ENCODE results near the gene CRELD2.
A peak's percentile ranks its signal among the peaks of the same experiment; 100 is the strongest.

Gene CRELD2

DNA sequence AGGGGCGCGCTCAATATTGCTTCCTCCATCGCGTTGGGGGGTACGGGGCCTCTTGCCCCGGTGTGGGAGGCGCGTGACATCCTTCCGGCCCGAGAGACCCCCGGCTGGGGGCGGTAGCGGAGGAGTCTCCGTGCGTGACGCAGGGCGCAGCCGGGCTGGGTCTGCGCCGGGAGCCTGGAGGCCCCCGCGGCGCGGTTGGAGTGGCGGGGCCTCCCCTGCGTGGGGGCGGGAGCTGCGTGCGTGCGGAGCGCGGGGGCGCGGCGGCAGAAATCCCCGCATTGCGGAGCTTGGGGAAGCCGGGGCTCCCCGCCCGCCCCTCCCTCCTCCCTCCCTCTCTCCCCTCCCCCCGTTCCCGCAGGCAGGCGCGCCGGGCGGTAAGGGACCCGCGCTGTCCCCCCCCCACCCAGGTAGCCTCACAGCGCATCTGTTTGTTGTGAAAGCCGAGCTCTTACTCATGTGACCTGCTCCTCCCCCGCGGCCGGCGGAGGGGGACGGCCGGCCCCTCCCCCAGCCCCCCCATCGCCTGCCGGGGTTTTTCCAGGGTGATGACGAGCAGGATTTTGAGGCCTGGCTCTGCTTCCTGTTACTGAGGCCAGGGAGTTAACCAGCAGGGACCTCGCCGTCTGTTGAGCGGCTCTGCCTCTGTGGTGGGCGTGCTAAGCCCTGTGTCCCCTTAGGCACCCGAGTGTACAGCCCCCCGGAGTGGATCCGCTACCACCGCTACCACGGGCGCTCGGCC lies 43.7 kb downstream of the CRELD2 start:
- TF ChIP-seq, protein P1, sequence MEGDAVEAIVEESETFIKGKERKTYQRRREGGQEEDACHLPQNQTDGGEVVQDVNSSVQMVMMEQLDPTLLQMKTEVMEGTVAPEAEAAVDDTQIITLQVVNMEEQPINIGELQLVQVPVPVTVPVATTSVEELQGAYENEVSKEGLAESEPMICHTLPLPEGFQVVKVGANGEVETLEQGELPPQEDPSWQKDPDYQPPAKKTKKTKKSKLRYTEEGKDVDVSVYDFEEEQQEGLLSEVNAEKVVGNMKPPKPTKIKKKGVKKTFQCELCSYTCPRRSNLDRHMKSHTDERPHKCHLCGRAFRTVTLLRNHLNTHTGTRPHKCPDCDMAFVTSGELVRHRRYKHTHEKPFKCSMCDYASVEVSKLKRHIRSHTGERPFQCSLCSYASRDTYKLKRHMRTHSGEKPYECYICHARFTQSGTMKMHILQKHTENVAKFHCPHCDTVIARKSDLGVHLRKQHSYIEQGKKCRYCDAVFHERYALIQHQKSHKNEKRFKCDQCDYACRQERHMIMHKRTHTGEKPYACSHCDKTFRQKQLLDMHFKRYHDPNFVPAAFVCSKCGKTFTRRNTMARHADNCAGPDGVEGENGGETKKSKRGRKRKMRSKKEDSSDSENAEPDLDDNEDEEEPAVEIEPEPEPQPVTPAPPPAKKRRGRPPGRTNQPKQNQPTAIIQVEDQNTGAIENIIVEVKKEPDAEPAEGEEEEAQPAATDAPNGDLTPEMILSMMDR (IDR thresholded peaks at IDR 0.05; ENCODE audit: low read depth, low read length), result no peak
- Histone ChIP-seq H3K27me3 (no peaks in the 10 kb centered on the region), H3K4me1 (peaks cover 20% of the 10 kb centered on the region), H3K4me3 (ENCODE audit: low read depth, low read length) (peak overlapping the region; percentile 87), H3K9me3 (no peaks in the 10 kb centered on the region), H3K36me3 (peaks cover 21% of the 10 kb centered on the region)
- peak; percentile 88 for DNase-seq

DNA sequence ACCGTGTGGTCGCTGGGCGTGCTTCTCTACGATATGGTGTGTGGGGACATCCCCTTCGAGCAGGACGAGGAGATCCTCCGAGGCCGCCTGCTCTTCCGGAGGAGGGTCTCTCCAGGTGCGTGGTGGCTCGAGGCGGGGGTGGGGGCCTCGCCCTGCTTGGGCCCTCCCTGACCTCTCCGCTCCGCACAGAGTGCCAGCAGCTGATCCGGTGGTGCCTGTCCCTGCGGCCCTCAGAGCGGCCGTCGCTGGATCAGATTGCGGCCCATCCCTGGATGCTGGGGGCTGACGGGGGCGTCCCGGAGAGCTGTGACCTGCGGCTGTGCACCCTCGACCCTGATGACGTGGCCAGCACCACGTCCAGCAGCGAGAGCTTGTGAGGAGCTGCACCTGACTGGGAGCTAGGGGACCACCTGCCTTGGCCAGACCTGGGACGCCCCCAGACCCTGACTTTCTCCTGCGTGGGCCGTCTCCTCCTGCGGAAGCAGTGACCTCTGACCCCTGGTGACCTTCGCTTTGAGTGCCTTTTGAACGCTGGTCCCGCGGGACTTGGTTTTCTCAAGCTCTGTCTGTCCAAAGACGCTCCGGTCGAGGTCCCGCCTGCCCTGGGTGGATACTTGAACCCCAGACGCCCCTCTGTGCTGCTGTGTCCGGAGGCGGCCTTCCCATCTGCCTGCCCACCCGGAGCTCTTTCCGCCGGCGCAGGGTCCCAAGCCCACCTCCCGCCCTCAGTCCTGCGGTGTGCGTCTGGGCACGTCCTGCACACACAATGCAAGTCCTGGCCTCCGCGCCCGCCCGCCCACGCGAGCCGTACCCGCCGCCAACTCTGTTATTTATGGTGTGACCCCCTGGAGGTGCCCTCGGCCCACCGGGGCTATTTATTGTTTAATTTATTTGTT lies 44.6 kb downstream of the CRELD2 start:
- peaks cover 21% of the 10 kb centered on the region for H3K36me3 ChIP-seq
- TF ChIP-seq, protein P1 (IDR thresholded peaks at IDR 0.05; ENCODE audit: low read depth, low read length), result no peak
- no peak for DNase-seq

DNA sequence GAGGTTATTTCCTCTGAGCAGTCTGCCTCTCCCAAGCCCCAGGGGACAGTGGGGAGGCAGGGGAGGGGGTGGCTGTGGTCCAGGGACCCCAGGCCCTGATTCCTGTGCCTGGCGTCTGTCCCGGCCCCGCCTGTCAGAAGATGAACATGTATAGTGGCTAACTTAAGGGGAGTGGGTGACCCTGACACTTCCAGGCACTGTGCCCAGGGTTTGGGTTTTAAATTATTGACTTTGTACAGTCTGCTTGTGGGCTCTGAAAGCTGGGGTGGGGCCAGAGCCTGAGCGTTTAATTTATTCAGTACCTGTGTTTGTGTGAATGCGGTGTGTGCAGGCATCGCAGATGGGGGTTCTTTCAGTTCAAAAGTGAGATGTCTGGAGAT lies 45.2 kb downstream of the CRELD2 start:
- peaks cover 23% of the 10 kb centered on the region for H3K4me1 ChIP-seq
- H3K4me3 ChIP-seq (ENCODE audit: low read depth, low read length), result peak overlapping the region; percentile 87

More for the DNA sequence above, 44.6 kb downstream of the CRELD2 start:
- Histone ChIP-seq H3K4me1 (peaks cover 23% of the 10 kb centered on the region), H3K4me3 (ENCODE audit: low read depth, low read length) (peak overlapping the region; percentile 87), H3K9me3 (no peaks in the 10 kb centered on the region), H3K27me3 (no peaks in the 10 kb centered on the region)

DNA sequence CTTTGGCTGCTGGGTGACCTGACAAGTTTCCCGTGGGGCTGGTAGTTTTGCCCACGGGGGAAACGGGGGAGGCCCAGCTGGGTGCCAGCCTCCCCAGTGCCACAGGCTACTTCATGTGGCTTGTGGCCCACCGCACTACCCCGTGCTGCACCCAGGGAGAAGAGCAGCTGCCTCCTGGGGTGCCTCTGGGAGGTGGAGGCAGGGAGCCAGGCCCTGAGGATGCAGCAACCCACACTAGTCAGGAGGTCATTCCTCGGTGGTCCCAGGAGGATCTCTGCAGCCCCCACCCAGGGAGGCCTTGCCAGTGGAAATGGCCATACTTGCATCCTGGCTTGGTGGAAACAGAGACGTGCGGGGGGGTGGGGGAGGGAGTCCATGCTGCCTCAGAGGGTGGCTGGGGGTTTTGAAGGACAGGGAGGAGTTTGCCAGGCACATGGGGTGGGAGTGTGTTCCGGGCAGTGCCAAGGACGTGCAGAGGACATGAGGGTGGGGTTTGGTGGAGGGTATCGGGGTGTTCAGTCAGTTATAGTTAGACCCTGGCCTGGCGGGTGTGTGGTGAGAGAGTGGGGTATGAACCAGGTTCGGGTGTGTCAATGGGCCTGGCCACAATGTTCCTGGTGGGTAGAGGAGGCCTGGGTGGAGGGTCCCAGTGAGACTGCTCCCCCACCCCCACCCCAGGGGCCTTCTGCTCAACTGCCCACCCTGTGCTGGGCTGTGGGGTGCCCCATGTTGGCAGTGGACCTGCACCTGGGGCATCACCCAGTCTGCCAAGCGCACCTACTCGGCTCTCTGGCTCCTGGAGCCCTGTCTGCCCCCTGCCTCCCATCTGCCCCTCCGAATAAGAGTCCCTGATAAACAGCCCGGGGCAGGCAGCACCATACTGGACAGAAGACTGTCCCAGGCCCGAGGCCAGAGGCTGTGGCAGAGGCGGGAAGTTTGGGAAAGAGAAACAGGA lies 46.0 kb downstream of the CRELD2 start:
- DNase-seq, result peak; percentile 17
- no peaks in the 10 kb centered on the region for H3K9me3 ChIP-seq
- H3K36me3 ChIP-seq, result peaks cover 21% of the 10 kb centered on the region
- peaks cover 19% of the 10 kb centered on the region for H3K4me1 ChIP-seq
- H3K27me3 ChIP-seq, result no peaks in the 10 kb centered on the region
- TF ChIP-seq, protein P1 (IDR thresholded peaks at IDR 0.05; ENCODE audit: low read depth, low read length), result no peak
- no peak overlapping the region for H3K4me3 ChIP-seq (ENCODE audit: low read depth, low read length)

More for the DNA sequence above, 45.2 kb downstream of the CRELD2 start:
- DNase-seq, result peak; percentile 29
- no peaks in the 10 kb centered on the region for H3K9me3 ChIP-seq
- TF ChIP-seq, protein P1 (IDR thresholded peaks at IDR 0.05; ENCODE audit: low read depth, low read length), result no peak
- H3K27me3 ChIP-seq, result no peaks in the 10 kb centered on the region
- H3K36me3 ChIP-seq, result peaks cover 21% of the 10 kb centered on the region

DNA sequence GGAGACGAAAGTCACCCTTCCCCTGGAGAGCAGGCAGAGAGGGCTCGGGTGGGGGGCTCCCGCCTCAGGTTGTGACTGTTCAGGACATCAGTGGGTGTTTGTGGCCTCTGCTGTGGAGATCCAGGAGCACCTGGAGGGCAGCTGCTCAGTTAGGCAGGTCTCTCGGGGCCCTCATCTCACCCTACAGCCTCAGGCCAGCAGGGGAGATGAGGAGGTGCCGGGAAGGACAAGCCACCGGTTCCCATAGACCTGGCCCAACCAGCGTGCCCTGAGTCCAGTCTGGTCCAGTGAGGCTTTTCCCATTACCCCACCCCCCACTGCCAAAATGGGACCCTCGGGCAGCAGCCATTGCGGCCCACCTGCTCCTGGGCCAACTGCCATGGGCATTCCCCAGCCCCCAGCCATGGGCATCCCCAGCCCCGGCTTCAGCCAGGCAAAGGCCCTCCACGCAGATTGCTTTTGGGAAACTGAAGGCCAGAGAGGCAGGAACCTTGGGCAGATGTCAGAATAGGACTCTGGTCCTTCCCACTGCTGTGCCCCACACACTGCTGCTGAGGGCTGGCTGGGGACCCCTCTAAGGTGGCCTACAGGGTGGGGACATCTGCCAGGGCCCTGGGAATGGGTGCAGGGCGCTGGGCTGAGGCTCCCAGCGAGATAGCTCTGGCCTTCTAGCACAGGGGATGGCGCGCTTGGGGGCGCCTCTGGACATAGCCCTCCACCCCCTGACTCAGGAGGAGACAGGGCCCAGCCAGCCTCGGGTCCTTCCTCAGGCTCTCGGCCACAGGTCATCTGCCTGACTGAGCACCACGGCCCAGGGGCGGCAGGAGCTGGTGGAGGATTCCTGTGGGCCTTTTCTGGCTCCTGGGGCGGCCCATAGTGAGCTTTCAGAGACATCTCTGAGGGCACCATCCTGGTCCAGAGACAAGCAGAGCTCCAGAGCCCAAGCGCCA lies 46.9 kb downstream of the CRELD2 start:
- Histone ChIP-seq H3K4me1 (peaks cover 15% of the 10 kb centered on the region), H3K9me3 (no peaks in the 10 kb centered on the region), H3K27me3 (no peaks in the 10 kb centered on the region), H3K36me3 (peaks cover 21% of the 10 kb centered on the region), H3K4me3 (ENCODE audit: low read depth, low read length) (no peak overlapping the region)
- peak; percentile 16 for DNase-seq
- TF ChIP-seq, protein P1 (IDR thresholded peaks at IDR 0.05; ENCODE audit: low read depth, low read length), result no peak
